NCI-H1048 (cell line): ENCODE results near the gene PDCD4.
"Not testable (repeated sequence)": the region's sequence is repeated elsewhere in the genome, so short reads cannot be mapped to it uniquely, and the experiment has no call there.

ENCODE experiments used
- DNase-seq: peaks from one replicate; lab custom pipeline; 2025; lab: John Stamatoyannopoulos, UW

The PDCD4 gene

DNA sequence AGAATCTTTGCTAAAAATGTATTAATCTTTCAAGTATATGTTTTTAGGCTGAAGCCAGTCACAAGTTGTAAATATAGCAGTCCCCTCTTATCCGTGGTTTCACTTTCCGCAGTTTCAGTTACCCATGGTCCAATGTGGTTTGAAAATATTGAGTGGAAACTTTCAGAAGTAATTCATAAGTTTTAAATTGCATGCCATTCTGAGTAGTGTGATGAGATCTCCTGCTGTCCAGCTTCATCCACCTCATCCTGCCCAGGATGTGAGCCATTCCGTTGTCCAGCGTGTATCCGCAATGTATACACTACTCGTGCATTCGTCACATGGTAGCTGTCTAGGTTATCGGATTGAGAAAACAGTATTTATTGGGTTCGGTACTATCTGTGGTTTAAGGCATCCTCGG lies 12.2 kb downstream of the PDCD4 start:
- DNase-seq = no peak

DNA sequence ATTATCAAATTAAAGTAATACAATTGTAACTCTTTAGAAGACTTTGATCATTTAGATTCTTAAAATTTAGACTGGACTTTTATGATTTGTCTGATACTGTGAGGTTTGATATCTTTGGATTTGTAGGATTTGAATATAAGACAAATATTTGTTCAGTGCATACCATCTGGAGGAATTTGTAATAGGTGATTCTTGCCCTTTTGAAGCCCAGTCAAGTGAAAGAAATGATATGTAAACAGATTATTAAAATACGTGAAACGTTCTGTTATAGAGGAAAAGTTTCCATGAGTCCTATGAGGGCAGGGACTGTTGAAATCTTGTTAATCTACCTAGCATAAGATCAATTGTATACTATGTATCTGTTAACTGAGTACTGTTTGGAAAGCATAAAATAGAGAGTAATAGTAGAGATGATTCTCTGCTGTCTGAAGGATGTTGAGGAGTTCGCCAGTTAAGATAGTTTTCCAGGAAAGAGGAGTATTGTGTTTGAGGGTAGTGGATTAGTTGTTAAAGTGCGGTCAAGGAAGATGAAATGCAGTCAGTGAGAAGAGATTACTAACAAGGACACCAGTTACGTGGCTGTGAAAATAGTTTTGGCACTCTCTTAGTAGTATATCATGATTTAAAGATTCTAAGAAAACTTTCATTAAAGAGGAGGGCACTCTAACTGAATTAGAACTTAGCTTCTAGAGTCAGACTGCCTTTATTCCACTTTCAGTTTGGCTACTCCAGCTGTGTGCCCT lies 14.4 kb downstream of the PDCD4 start:
- DNase-seq = no peak

DNA sequence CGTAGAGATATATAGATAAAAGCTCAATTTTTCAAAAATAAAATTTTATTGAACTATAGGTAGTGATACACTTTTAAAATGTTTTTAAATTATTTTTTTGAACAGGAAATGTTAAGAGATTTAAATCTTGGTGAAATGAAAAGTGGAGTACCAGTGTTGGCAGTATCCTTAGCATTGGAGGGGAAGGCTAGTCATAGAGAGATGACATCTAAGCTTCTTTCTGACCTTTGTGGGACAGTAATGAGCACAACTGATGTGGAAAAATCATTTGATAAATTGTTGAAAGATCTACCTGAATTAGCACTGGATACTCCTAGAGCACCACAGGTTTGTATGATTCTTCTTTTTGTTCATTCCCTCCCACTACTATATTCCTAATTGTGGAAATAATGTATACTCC lies 15.8 kb downstream of the PDCD4 start:
- DNase-seq = no peak

- DNase-seq = no peak
Measured at GRCh38 chr10:110892602-110893288, 21.0 kb downstream of the PDCD4 start.

- DNase-seq = peak; percentile 24
Measured at GRCh38 chr10:110893559-110894179, 21.9 kb downstream of the PDCD4 start.

DNA sequence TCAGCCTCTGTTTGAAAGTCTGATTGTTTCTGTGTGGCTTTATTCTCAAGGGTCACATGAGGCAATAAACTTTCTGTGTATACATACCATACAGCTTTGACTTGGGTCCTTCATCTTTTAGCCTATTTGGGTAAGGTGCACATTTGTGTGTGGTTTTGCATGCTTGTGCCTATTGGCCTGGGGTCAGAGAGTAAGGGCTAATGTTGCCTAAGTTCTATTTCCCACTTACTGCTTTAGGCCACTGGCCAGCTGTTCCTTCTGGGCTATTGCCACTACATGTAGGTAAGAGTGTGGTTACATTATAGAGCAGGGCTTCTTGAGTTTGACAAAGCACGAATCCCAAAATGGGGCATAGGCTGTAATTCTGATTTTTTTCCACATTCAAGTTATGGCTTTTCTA lies 25.5 kb downstream of the PDCD4 start:
- no peak for DNase-seq

GRCh38 chr10:110898391-110898790 lies 26.7 kb downstream of the PDCD4 start:
- no peak for DNase-seq

DNA sequence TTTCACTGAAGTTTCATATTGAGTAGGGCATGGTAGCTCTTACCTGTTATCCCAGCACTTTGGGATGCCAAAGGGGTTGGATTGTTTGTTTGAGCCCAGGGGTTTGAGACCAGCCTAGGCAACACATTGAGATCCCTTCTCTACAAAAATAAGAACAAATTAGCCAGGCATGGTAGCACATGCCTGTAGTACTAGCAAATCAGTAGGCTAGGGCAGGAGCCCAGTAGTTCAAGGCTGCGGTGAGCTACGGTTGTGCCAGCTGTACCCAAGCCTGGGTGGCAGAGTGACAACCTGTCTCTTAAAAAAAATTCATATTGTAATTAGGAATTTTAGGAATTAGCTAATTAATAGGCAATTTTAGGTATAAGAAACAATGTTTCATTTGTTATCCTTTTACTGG lies 29.3 kb downstream of the PDCD4 start:
- no peak for DNase-seq

- no peak for DNase-seq
Measured at GRCh38 chr10:110901954-110902819, 30.5 kb downstream of the PDCD4 start.

DNA sequence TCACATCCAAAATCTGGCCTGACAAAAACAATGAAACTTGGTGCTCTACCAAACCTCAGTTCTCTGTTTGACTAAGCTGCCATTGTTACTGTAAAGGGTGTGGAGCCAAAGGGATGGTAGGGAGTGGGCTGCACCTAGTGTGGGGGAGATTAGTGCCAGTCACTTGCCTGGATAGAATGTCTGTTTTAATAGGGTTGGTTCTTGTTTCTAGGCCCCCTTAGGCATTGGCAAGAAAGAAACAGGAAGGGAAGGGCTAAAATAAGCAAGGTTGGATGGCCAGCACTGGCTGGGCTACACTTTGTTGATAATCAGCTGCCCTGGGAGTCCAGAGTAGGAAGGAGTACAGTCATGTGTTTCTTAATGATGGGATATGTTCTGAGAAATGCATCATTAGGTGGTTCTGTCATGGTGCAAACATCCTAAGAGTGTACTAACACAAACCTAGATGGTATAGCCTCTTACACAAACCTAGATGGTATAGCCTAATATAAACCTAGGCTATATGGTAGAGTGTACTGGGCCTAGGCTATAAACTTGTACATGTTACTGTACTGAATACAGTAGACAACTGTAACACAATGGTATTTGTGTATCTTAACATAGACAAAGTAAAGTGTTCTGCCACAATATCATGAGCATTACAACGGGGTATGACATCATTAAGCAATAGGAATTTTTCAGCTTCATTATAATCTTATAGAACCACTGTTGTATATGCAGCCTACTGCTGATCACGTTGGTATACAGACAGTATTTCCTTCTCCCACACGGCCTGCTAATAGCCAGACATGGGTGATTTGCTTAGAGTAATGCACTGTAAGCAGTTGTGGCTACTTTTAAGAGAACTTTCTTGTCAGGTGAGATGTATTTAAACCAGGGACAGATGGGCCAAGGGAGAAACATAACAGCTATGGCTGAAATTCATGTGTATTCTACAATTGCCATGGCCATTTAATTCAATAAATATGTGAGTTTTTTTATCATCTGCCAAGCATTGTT lies 31.9 kb downstream of the PDCD4 start:
- DNase-seq = no peak

DNA sequence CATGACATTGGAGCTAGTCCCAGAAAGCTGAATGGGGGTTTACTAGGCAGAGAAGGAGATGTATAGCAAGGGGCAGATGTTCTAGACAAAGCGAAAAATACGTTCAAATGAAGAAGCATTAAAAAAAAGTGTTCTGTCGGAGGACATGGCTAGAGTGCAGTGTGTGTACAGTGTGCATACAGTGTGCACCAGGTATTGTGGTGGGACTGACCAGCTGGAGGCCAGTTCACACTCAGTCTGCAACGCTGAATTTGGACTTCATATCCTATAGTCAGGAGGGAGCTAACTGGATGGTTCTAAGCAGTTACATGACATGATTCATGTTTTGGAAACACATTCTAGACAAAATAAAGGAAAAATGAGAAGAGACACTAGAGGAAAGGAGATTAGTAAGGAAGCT lies 38.4 kb downstream of the PDCD4 start:
- DNase-seq = no peak

GRCh38 chr10:110912374-110912773 lies 40.6 kb downstream of the PDCD4 start:
- no peak for DNase-seq

GRCh38 chr10:110914431-110914830 lies 42.7 kb downstream of the PDCD4 start:
- DNase-seq = no peak

- DNase-seq = no peak
Measured at GRCh38 chr10:110915035-110915434, 43.3 kb downstream of the PDCD4 start.

- DNase-seq = not testable (repeated sequence)
Measured at GRCh38 chr10:110915600-110915999, 43.9 kb downstream of the PDCD4 start.

GRCh38 chr10:110916554-110917346 lies 45.0 kb downstream of the PDCD4 start:
- no peak for DNase-seq

DNA sequence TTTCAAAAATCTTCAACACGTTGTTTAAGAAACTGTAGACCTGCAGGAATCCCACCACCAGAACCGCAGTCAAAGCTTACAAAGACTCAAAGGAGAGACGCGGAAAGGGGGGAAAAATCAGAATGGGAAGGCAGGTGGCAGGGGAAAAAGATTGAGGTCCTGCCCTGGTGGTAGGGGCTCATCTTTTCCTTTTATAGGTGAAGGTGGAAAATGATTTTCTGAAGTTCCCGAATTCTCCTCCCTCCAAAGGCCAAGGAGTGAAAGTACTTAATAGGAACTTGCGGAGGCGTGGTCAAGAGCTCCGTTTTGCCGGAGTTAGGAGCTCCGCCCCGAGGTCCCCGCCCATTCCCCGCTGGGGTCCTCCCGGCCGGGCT lies 46.5 kb downstream of the PDCD4 start:
- DNase-seq = peak; percentile 67

GRCh38 chr10:110918643-110919348 lies 47.1 kb downstream of the PDCD4 start, which contains the start of gene BBIP1:
Gene BBIP1 (minus strand): TSS chr10:110919180. CDS start chr10:110918157, 1,023 bp downstream.
- DNase-seq = peak; percentile 99

DNA sequence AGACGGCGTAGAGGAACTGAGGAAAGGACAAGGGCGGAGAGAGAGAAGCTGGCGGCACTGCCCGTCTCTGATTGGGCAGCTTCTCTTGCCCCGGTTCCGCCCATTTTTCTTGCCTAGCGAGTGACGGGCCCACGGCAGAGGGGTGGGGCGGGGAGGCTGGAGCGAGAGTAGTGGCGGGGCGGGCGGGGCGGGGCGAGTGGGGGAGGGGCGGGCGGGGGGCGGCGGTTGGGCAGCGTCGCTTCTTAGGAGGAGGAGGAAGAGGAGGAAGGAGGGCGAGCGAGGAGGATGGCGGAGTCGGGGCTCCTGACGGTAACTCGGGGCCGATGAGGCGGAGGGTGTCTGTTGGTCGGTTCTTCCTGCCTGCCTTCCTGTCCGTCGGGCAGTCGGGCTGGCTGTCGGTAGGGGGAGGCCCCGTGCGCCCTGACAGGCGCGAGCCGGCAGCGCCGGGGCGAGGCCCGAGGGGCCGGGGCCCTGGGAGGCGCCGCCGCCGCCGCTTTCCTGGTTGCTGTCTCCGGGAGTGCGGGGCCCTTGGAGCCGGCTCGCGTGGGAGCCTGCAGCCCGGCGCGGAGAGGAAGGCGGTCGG lies 47.7 kb downstream of the PDCD4 start, which contains the start of gene SHOC2:
TSS of gene SHOC2 (plus strand) at position 256 of the 583 bp plus-strand sequence. CDS start 44,755 bp downstream, outside the sequence.
- DNase-seq = peak; percentile 53
